ENCODE results near the gene TINCR. TPM values are rescaled to one million over a fixed set of nuclear protein-coding genes. Genes with fewer than 3 reads are reported as not detected.

Gene TINCR
- total RNA-seq, 6 experiments from 2014 or later: 0.44 TPM; not detected in 5

GRCh38 chr19:5603626-5604025 lies 35.9 kb upstream of the TINCR start:
- H3K4me3 ChIP-seq: no peak overlapping the region
- intact Hi-C loops (cut with DNase I): no loop called here
- ATAC-seq (no peak), DNase-seq (no peak)
- no peak overlapping the region for H3K27ac ChIP-seq
- peaks cover 5 to 92% (median 55%) of the 10 kb centered on the region in 4 donors for H3K36me3 ChIP-seq
- no peaks in the 10 kb centered on the region for H3K9me3 ChIP-seq
- TF ChIP-seq CTCF (IDR thresholded peaks at IDR 0.05) (no peak), POLR2A (IDR thresholded peaks at IDR 0.05) (no peak)
- no peaks in the 10 kb centered on the region for H3K4me1 ChIP-seq
- 87% methylated on average over 5 of the region's 5 CpGs for WGBS (ENCODE audit: insufficient coverage, low coverage, low lambda C conversion rate, missing lambda C conversion rate)
- no peaks in the 10 kb centered on the region for H3K27me3 ChIP-seq

DNA sequence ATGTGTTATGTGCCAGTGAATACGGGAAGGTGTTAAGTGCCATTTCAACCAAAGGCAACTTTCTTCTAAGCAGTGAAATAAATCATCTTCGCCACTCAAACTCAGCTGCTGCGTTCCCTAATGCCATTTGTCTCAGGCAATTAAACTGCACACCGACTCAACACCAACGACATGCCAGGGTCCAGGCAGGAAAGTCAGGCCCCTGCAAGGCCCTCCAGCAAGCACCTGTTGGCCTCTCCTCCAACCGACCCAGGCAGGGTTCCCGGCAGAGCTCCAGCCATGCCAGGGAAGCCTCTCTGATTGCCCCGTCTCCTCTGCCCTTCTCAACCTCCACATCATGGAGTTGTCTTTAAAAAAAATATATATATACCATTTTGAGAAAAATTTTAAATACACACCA lies 33.0 kb upstream of the TINCR start:
- no peak for ATAC-seq
- no peaks in the 10 kb centered on the region for H3K4me1 ChIP-seq
- H3K27ac ChIP-seq: no peak overlapping the region
- no peak overlapping the region for H3K4me3 ChIP-seq
- H3K9me3 ChIP-seq: no peaks in the 10 kb centered on the region
- intact Hi-C loops (cut with DNase I): no loop called here
- no peaks in the 10 kb centered on the region for H3K27me3 ChIP-seq
- peaks cover 5 to 90% (median 56%) of the 10 kb centered on the region in 4 donors for H3K36me3 ChIP-seq
- WGBS (ENCODE audit: insufficient coverage, low coverage, low lambda C conversion rate, missing lambda C conversion rate): 86% methylated on average over 8 of the region's 8 CpGs
- DNase-seq: no peak
- TF ChIP-seq POLR2A (IDR thresholded peaks at IDR 0.05): no peak
- no peak for TF ChIP-seq CTCF (IDR thresholded peaks at IDR 0.05)

- H3K9me3 ChIP-seq: no peaks in the 10 kb centered on the region
- intact Hi-C loops (cut with DNase I): no loop called here
- TF ChIP-seq CTCF (IDR thresholded peaks at IDR 0.05) (no peak), POLR2A (IDR thresholded peaks at IDR 0.05) (no peak)
- H3K27me3 ChIP-seq: no peaks in the 10 kb centered on the region
- peaks cover 6 to 99% (median 71%) of the 10 kb centered on the region in 4 donors for H3K36me3 ChIP-seq
- H3K4me3 ChIP-seq: no peak overlapping the region
- ATAC-seq (no peak), DNase-seq (no peak)
- H3K4me1 ChIP-seq: no peaks in the 10 kb centered on the region
- 100% methylated on average over 1 of the region's 9 CpGs for WGBS (ENCODE audit: insufficient coverage, low coverage, low lambda C conversion rate, missing lambda C conversion rate)
- no peak overlapping the region for H3K27ac ChIP-seq
These were observed 28.0 kb upstream of the TINCR start for GRCh38 chr19:5595745-5596144.

- TF ChIP-seq POLR2A (IDR thresholded peaks at IDR 0.05): no peak
- TF ChIP-seq CTCF (IDR thresholded peaks at IDR 0.05): no peak
- Histone ChIP-seq H3K27ac (no peak overlapping the region), H3K27me3 (no peaks in the 10 kb centered on the region), H3K4me1 (no peaks in the 10 kb centered on the region), H3K9me3 (no peaks in the 10 kb centered on the region), H3K4me3 (no peak overlapping the region), H3K36me3 (peaks cover 6 to 99% (median 71%) of the 10 kb centered on the region in 4 donors)
- intact Hi-C loops (cut with DNase I): no loop called here
- no peak for ATAC-seq
- WGBS (ENCODE audit: insufficient coverage, low coverage, low lambda C conversion rate, missing lambda C conversion rate): 85% methylated on average over 11 of the region's 18 CpGs
- no peak for DNase-seq
These were observed 27.4 kb upstream of the TINCR start for GRCh38 chr19:5595129-5595528.

DNA sequence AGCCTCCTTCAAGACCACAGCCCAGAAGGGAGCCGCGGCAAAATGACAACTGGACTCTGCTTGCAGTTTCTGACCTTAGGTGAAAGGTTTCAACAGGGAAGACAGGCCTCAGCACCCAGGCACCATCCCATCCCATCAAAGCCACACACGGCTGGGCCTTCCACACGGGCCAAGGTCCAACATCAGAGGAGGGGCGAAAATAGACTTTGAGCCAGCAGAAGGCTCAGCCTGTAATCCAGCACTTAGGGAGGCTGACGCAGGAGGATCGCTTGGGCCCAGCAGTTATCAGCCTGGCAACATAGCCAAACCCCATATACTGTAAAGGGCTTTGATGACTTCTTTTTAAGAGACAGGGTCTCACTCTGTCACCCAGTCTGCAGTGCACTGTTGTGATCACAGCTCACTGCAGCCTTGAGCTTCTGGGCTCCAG lies 26.8 kb upstream of the TINCR start:
- no peak overlapping the region for H3K4me3 ChIP-seq
- no peaks in the 10 kb centered on the region for H3K9me3 ChIP-seq
- no peak for DNase-seq
- H3K27ac ChIP-seq: no peak overlapping the region
- peaks cover 6 to 99% (median 69%) of the 10 kb centered on the region in 4 donors for H3K36me3 ChIP-seq
- no peaks in the 10 kb centered on the region for H3K4me1 ChIP-seq
- intact Hi-C loops (cut with DNase I): no loop called here
- TF ChIP-seq CTCF (IDR thresholded peaks at IDR 0.05) (no peak), POLR2A (IDR thresholded peaks at IDR 0.05) (no peak)
- WGBS (ENCODE audit: insufficient coverage, low coverage, low lambda C conversion rate, missing lambda C conversion rate): 21% methylated on average over 7 of the region's 7 CpGs
- ATAC-seq: peak; percentile 69 to 94 (median 78)
- H3K27me3 ChIP-seq: no peaks in the 10 kb centered on the region

All from right lobe of liver (tissue), 6 donors.